HG03558 (cell line): ENCODE results near the gene PFKP.

Experiments
- ATAC-seq: cut with Tn5 transposase; IDR thresholded peaks from one replicate; pipeline ENCODE4 v1.9.1; 2021; ENCODE audit warnings: moderate number of reproducible peaks; ENCODE audit not compliant: unreplicated experiment; ENCODE audit errors: extremely low read depth

PFKP gene

DNA sequence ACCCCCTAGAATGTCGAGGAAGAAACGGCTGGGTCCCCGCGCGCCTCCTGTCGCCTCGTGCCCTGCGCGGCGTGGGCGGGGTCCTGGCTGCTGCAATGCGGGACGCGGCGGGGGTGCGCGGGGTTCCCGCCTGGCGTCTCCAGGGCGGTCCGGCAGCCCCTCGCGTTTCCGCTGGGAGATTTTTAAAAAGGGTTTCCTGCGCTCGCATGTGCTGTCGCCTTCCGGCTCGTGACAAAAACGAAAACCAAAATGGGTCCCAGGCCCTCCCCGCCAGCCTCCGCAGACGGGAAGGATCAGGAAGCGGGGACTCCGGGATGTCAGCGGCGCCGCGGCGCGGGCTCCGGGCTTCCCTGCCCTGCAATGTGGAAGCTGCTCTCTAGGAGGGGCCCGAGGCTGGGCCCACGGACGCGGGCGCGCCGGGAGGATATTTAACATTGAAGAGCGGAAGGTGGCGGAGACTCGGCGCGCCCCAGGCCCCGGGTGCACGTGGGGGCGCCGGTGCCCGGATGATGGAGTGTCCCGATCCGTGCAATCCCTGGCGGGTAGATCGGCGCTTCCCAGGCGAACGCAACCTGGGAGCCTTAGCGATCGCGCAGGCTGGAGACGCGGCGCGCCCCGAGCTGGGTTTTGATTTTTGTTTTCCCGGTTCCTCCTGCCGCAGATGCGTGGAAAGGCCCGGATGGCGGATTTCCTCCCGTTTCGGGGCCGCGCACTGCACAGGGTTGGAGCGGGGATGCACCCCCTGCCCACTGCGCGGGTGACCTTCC lies 1.0 kb downstream of the PFKP start:
- no peak for ATAC-seq

DNA sequence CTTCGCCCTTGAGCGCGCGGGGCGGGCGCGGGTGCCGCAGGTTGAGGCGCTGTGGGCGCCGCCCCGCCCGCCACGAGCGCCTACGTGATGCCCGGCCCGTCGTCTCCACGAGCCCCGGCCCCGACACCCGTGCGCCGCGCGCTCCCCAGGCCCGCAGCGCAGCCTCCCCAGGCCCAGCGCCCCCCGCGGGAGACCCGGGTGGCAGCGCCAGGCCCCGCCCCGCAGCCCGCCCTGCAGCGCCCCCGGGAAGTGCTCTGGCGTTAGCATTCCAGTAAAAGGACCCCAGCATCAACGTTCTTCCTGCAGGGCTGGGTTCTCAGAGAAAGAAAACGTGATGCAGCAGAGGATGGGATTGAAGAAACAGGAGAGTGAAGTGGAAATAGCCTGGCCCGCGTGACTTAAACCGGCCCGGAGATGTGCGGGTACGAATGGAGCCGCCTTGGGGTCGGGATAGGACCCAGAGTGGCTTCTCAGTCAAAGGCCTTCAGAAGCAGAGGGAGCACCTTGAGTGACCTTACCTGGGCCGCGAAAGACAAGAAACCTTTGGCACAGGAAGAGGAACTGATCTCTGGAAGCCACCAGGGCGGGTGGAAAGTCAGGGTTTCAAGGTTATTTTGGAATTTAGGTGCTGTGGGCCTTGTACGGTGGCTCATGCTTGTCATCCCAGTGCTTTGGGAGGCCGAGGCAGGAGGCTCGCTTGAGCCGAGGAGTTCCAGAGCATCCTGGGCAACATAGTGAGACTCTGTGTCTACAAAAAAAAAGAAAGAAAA lies 1.8 kb downstream of the PFKP start:
- ATAC-seq: peak; percentile 26

DNA sequence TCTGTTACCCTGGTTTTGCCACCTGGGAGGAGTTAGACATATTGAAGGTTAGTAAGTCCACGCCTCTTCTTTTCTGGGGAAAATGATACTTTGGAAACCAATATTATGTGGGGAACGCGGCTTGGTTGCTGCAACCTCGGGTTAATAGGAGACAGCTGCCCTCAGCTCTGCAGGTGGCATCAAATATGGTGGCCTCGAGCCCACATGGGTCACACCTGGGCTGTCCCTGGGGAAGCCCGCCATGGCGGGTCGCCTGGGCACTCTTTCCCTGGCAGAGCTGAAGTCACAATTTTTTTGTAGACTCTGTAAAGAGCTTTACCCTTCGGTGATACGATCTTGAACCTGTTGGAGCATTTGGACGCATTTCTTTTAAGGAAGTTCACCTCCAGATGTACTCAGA lies 2.5 kb downstream of the PFKP start:
- ATAC-seq: no peak

DNA sequence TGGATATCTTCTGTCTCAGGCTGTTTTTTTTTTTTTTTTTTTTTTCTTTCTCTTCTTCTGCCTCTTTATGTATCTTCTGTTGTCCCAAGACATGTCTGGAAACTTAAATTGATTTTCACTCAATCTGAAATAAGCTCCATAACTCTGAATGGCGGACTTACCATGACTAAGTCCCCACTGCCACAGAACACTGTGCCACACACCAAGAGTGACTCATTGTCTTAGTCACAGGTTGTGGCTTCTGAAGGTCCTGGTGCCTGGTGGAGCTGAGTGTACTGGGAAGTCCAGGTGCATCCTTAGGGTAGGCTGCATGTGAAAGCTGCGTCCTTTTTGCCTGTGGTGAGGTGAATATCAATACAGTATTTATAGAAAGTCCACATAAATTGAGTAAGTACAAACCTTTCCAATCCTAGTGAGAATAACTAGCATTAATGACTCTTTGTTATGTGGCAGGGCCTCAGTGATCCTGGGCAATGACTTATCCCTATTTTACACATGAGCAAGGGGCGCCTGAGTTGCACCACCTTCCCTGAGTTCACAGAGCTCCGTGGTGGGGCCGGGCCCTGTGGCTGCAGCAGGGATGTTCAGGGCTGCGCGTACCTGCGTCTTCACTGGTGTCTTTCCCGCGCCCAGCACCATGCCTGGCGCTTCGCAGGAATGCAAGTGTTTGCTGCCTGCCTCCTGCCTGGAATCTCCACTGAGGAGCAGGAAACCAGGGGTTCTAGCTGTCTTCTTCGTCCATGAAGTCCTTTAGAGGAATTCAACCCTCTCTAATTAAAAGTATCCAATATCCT lies 4.3 kb downstream of the PFKP start:
- ATAC-seq: no peak

DNA sequence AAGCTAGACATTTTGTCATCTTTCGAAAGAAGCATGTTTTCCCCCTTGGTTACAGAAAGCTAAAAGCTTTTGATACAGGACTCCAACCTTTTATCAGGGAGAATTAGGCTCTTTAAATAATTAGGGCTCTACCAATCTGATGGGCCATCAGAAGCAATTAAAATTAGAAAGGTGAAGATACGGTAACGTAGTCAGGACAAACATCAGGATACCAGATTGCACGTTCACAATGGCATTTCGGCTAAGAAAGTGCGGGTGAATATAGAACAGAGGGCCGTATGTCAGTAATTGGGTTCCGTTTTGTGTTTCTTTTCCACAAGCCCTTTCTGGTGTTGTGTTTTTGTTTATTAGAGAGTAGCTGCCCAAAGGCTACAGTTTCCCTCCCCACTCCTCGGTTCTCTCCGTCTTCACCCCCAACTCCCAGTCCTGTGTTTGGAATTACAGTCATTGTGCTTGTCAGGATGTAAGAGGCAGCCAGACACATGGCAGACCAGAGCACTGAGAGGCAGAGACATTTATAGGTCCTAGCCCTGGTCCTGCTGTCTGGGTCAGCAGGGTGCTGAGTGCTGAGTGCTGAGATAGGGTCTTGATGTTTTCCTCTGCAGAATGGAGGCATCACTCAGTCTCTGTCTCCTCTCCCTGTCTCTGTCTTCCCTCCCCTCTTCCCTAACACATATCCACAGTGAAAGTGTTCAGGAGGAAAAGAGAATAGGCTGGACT lies 5.5 kb downstream of the PFKP start:
- no peak for ATAC-seq

DNA sequence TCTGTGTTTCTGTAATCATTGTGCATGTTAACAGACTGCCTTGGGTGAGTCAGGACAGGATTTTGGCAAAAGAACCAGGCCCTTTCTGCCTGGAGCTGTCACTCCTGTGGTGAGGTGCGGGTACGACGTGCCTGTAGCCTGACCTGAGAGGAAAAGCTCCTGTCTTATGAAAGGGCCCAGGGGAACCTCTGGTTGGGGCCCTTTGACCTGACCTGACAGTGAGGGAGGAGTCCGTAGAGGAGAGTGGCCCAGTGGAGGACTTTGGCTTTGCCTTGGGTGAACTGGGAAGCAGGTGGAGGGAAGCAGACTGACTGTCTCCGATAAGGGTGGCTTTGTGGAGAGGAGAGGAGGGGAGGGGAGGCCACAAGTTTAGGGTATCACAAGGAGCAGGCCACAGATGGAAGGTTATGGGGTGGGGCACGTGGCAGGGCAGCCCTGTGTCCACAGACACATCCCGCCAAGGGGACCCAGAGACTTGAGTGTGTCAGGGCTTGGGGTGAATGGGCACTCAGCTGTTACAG lies 6.9 kb downstream of the PFKP start:
- no peak for ATAC-seq

DNA sequence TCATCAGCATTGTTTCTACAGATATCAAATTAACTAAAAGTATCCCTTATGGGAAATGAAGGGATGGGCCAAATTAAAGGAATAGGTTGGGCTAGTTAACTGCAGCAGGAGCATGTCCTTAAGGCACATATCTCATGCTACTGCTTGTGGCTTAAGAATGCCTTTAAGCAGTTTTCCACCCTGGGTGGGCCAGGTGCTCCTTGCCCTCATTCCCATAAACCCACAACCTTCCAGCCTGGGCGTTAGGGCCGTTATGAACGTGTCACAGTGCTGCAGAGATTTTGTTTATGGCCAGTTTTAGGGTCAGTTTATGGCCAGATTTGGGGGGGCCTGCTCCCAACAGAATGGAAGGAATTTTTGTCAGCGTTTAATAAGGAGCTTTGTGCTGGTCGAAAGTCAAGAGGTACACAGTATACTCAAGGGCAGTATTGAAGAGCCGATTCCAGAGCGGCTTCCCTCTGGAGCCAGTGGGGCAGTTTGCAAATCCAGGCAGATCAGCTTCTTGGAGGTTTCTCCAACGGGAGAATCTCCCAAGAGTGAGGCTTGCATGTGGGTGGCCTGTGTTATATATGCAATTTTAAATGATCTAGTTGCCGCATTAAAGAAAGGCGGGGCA lies 7.7 kb downstream of the PFKP start:
- ATAC-seq: no peak

DNA sequence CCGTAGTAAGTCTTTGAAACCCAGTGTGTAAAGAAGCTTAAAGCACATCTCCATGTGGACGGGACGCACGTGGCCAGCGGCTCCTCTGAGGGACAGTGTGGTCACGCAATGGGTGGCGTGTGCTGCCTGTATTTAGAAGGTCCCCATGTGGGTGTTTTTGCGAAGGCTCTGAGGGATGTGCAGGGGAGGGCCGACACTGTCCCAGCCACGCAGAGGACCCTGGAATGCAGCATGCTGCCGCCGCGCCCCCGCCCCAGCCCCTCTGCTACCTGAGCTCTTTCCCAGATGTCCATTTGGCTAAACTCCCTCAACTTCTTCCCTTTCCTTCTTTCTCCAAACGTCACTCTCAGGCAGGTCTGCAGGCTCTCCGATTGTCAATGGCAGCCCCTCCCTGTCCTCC lies 8.8 kb downstream of the PFKP start:
- ATAC-seq: no peak

DNA sequence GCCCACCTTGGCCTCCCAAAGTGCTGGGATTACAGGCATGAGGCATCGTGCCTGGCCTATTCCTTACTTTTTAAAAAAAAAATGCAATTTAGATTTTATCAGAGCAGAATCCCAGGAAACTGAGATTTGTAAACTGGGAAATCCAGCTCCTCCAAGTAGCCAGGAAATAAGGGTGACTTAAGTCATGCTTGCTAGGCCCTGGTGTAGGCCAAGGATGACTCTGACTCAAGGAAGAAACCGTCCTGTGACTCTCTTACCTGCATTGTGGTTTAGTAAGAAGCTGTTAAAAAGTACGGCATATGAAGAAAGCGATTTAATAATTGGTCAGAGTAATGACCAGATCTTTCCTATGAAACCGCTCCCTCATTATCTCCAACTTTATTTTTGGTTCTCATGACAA lies 10.2 kb downstream of the PFKP start:
- ATAC-seq: no peak

DNA sequence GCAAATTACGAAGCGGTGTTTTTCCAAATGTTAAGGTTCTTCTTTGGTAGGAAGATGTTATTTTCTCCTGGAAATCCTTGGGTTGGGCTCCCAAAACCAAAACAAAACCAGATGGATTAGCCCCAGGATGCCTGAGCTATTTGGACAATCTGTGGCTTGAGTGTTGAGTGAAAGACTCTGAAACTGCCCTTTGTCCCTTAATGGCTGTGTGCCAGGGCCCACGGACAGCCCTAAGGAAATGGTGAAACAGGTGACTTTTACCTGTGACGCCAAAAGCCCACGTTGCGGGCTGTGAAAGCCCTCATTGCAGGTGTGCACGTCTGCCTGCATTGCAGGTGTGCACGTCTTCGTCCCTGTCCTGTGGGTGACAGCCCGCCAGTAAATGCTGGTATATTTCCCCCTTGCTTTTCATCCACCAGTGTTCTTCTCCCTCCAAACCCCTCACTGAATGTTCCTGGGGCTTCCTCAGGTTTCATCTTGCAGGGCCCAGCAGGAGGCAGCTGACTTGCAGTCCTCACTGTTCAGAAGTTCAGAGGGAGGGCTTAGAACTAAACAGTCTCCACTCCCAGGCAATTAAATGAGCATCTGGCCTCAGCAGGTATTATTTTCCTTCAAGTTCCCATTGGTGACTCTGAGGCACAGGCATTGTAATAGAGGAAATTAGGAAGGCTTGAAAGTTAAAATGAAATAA lies 10.7 kb downstream of the PFKP start:
- ATAC-seq: no peak

DNA sequence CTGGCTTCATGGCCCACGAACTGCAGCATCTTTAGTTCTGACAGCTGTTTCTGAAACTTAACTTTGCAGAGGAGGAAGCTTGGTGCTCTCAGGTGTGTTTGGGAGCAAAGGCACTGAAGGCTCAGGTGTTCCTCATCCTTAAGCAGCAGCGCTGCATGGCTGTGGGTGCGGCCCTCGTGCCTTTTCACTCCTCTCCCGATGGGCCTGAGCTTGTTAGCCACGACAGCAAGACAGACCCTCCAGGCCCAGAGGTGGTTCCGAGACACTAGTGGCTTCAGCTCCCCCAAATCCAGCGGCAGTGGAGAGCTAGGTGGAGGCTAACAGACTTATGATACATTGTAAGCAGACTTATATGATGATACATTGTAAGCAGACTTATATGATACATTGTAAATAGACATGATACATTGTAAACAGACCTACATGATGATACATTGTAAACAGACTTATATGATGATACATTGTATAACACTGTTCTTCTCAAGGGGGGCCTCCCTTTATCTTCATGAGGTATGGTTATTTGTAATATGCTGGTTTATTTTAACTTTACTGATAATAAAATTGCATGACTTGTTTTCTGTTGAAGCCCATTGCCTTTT lies 14.1 kb downstream of the PFKP start:
- no peak for ATAC-seq

DNA sequence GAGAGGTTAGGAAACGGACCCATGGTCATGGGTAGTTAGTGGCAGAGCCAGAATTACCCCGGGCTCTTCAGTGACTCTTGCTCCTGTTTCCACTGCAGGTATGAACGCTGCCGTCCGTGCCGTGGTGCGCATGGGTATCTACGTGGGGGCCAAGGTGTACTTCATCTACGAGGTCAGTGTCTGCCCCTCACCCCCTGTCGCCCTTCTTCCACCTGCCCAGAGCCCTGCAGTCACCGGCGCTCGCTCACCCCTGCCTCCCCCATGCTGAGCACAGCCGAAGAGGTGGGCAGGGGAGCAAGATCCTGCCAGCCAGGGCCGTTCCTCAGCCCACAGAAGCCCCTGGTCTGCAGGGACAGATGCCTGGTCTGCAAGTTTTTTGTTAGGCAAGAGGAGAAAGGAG lies 14.9 kb downstream of the PFKP start:
- ATAC-seq: no peak

DNA sequence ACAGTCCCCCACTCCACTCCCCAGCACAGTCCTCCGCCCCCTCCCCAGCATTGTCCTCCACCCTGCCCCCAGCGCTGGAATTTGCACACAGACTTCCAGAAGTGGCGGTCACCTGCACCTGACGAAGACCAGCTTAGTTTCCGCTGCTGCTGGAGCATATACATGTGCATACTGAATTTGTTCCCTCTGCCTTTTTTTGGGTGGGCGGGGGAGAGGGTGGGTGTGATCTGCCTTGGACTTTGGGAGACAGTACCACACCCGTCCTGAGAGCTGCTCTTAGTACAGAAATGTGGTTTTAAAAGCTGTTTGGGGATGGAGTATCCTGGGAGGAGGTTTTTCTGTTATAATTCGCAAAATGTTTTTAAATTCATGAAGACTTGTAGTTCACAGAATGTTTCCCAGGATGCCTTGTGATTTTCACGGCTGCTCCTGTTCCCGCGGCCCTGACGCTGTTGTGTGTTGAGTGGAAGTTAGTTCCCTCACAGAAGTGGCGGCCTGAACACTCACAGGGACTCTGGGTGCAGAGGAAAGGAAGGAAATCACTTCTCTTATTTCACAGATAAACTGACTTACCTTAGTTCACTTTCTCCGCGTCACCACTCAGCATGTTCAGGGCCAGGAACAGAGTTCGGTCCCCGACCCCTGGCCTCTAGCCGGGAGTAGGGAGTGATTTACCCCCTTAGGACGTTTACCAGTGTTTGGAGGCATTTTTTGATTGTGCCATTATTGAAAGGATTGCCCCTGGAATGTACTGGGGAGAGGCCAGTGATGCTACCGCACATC lies 18.6 kb downstream of the PFKP start:
- no peak for ATAC-seq

DNA sequence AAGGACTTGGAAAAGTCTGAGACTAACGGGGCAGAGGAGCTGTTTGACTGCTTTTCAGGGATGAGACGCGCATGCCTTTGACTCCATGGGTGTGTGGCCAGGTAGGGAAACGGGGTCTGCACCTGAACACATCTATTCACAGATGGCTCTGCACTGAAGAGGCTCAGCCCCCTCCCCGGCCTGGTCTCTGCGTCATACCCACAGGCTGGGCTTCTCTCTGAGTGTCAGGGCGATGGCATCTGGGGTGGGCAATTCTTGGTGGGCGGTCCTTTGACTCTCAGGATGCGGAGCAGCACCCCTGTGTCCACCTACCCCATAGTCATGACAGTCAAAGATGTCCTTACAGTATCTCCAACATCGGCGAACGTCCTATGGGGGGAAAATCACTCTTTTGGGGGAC lies 23.0 kb downstream of the PFKP start:
- no peak for ATAC-seq

DNA sequence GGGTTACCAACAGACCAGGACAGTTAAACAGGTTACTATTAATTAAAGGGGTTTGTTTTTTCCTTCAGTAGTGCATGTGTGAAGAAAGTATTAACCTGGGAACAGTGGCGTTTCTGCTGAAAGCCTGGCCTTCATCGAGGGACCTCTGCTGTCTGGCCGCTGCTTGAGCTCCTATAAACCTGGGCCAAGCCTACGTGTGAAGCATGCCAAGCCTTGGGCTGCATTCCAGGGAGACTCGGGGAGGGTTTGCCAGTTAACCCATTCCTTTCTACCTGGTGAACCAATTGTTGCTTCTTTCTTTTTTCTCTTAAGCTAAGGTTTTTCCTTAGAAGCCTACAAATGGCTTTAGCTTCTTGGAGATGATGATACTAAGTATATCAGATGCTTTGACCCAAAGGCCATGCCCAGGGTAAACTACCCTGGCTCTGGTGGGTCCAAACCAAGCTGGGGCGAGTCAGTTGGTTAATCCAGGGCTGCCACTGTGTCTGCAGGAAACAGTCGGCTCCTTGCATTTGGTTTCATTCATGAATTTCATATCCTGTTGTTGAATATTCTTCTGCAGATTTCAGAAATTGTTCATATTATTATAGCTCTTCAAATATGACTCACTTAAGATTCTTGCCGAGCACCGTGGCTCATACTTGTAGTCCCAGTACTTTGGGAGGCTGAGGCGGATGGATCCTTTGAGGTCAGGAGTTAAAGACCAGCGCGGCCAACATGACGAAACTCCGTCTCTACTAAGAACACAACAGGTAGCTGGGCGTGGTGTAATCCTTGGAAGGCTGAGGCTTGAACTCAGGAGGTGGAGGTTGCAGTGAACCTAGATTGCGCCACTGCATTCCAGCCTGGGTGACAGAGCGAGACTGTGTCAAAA lies 23.8 kb downstream of the PFKP start:
- ATAC-seq: no peak

DNA sequence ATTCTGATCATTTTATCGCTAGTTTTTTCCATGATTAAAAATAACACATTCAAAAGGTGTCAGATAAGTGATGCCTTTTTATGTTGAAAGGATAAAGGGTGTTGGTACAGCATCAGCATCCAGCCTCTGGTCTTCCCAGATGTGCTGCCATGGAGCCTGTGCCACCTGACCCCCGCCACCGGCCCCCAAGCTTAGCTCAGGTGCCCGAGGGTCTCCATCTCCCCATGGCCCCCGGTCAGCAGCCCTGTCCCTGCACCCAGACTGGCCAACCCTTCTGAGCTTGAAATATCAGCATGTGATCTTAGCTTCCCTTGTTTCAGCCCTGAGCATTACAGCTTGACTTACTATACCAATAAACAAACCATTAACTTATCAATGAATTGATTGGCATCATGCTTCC lies 24.6 kb downstream of the PFKP start:
- ATAC-seq: no peak

DNA sequence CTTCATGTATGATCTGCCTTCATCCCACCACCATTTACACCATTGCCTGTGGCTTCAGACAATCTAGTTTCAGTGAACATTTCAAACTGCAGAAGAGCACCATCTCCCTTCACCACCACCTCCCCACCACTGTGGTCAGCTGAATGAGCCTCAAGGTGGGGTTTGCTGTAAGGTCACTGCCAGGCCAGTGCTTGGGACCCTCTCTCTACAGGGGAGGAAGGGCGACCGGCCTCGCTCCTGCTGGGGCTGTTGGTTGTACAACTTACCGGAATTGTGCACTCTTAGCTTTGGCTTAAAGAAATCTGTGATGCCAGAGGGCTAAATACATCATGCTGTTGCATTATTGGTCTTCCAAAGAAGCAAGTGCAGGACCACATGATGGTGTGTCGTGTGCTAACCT lies 26.6 kb downstream of the PFKP start:
- ATAC-seq: no peak
